Measurements from ENCODE around the gene POPDC2.

Gene POPDC2

DNA sequence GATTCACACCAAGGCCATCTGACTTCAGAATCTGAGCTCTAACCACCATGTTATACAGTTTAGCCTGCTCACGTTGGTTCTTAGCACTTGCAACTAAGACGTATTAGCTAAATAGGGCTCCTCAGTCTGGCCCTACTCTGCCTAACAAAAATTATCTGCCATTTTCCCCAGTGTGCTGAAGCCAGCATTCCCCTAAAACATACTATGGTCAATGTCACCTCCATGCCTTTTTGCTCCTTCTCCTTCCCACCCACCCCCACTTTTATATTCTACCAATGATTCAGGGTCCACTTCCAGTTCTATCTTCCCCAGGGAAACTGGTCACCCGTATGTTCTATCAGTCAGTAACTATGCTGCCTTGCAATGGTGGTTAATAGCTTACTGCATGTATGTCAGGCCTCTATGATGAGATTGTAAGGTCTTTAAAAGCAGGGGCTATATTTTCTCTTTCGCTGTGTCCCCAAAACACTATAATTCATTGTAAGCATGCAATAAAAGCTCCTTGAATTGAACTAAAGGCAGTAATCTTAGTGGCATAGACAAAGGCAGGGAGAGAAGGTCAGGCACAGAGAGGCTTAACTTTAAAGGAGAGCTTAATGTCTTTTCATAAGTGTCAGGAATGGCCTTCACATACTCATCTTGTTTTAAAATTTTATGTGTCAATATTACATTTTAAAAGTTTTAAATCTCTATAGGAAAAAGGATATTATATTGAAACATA lies 23.3 kb downstream of the POPDC2 start:
- no peak overlapping the region for H3K27ac ChIP-seq
- TF ChIP-seq, protein P1, sequence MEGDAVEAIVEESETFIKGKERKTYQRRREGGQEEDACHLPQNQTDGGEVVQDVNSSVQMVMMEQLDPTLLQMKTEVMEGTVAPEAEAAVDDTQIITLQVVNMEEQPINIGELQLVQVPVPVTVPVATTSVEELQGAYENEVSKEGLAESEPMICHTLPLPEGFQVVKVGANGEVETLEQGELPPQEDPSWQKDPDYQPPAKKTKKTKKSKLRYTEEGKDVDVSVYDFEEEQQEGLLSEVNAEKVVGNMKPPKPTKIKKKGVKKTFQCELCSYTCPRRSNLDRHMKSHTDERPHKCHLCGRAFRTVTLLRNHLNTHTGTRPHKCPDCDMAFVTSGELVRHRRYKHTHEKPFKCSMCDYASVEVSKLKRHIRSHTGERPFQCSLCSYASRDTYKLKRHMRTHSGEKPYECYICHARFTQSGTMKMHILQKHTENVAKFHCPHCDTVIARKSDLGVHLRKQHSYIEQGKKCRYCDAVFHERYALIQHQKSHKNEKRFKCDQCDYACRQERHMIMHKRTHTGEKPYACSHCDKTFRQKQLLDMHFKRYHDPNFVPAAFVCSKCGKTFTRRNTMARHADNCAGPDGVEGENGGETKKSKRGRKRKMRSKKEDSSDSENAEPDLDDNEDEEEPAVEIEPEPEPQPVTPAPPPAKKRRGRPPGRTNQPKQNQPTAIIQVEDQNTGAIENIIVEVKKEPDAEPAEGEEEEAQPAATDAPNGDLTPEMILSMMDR (conservative IDR thresholded peaks at IDR 0.05): no peak

DNA sequence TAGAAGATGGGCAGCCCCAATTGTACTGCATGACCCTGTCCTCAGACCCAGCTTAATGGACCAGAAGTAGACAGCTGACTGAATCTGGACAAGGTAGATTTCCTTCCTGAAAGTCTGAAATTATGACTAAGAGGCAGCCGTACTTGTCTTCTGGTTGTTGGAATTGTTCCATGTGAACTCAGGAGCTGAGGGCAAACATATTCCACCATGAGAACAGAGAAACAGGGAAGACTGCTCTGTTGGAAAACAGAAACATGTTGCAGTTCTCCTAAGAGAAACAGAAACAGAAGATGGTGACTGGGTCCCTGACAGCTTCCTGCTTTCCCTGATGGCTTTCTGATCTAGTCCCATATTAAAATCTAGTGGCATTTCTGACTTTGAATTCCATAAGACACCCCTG lies 24.1 kb downstream of the POPDC2 start:
- no peak overlapping the region for H3K27ac ChIP-seq
- TF ChIP-seq, protein P1 (conservative IDR thresholded peaks at IDR 0.05): no peak

- TF ChIP-seq, protein P1 (conservative IDR thresholded peaks at IDR 0.05): no peak
These were observed 24.7 kb downstream of the POPDC2 start for GRCh38 chr3:119635719-119636118.

DNA sequence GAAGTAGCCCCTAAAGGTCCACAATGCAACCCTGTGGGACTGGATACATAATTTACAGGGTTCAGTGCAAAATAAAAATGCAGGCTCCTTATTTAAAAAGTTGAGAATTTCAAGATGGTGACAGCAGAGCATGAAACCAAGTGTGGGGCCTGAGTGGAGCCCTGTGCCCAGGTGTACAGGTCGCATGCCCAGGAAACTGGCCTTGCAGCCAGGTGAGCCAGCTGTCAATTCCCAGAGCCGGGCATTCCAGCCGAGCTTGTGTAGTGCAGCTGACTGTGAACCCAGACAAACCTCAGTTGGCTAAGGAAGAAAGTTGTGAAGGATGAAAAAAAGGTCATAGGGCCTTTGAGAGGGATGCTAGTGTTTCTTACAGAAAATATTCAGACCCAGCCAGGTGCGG lies 27.6 kb downstream of the POPDC2 start:
- TF ChIP-seq, protein P1 (conservative IDR thresholded peaks at IDR 0.05): no peak
- no peak overlapping the region for H3K27ac ChIP-seq

More at GRCh38 chr3:119635719-119636118, 24.7 kb downstream of the POPDC2 start:
- H3K27ac ChIP-seq: no peak overlapping the region

DNA sequence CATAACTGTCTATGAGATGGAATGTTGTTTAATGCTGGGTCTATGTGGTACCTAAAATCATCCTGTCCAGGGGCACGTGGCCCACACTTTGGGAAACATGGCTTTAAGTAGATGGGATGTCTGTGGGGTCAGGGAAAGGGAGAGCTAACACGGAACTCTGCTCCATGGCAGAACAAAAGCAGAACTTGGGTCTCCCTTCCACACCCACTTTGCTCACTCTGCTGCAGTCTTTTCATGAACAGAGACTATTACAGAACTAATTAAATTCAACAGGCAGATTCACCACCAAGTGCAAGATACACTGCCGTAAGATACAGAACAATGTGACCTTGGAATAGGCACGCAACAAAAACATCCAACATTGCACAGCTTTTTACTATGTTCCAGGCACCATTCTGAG lies 28.2 kb downstream of the POPDC2 start:
- H3K27ac ChIP-seq: no peak overlapping the region
- TF ChIP-seq, protein P1 (conservative IDR thresholded peaks at IDR 0.05): no peak

DNA sequence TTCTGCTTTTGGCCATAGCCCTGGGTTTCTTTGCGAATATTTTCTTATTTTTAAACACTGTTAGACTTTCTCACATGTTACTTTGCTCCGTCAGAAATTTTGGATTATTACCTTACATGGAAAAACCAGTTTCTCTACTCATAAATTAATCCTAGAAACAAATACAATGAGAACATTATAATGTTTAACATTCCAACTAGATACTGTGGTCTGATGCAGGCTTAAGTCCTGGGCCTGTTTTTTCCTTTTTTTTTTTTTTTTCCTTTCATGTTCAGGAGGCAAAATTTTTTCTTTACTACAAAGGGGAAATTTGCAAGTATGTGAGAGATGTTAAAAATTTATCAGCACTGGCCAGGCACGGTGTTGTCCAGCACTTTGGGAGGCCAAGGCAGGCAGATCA lies 28.9 kb downstream of the POPDC2 start:
- TF ChIP-seq, protein P1 (conservative IDR thresholded peaks at IDR 0.05): no peak
- no peak overlapping the region for H3K27ac ChIP-seq

DNA sequence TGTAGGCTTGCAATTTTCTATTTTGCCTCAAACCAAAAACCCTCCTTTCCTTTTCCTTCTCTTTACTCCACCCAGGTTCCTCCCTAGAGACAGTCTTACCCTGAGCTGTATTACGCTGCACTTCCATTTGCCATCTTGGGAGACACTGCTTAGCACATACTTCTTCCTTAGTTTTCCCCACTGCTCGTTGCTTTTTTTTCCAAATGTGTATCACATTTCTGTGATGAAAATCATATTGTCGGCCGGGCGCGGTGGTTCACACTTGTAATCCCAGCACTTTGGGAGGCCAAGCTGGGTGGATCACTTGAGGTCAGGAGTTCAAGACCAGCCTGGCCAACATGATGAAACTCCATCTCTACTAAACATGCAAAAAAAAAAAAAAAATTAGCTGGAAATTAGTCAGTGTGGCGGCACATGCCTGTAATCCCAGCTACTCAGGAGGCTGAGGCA lies 29.5 kb downstream of the POPDC2 start:
- H3K27ac ChIP-seq: no peak overlapping the region
- TF ChIP-seq, protein P1 (conservative IDR thresholded peaks at IDR 0.05): no peak
